OCI-LY3 (cell line): ENCODE data around the gene KLHL36.

Experiments used
- EZH2phosphoT487 ChIP-seq: fragments of 200-600 bp; shearing (Covaris generic); IDR thresholded peaks from 2 replicates; pipeline ENCODE4 v1.6.1; 2018; ENCODE audit warnings: antibody characterized with exemption, mixed run types, low read depth
- TF ChIP-seq, protein P1 (sequence below): fragments of 200-600, 300-600 bp; sonication (generic); IDR thresholded peaks from 2 replicates; pipeline ENCODE4 v1.5.1; 2014; ENCODE audit warnings: antibody characterized with exemption, low read length, low read depth

DNA sequence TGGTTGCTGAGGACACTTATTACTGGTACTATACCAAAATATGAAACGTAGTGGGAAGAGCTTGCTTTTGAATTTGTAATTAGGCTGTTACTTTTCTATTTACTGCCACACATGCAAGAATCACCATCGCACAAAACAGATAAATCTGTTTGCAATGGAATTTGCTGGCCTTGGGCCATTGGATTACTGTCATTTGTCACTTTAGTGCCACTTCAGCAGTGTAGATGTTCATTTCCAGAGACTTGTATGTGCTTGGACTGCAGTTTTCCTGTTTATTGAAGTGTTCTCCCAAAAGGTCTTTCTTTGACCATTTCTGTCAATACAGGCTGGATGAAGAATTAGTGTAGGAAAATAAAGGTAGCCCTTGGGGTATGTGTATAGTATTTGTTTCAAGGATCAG lies 55.9 kb downstream of the KLHL36 start:
- TF ChIP-seq, protein P1, sequence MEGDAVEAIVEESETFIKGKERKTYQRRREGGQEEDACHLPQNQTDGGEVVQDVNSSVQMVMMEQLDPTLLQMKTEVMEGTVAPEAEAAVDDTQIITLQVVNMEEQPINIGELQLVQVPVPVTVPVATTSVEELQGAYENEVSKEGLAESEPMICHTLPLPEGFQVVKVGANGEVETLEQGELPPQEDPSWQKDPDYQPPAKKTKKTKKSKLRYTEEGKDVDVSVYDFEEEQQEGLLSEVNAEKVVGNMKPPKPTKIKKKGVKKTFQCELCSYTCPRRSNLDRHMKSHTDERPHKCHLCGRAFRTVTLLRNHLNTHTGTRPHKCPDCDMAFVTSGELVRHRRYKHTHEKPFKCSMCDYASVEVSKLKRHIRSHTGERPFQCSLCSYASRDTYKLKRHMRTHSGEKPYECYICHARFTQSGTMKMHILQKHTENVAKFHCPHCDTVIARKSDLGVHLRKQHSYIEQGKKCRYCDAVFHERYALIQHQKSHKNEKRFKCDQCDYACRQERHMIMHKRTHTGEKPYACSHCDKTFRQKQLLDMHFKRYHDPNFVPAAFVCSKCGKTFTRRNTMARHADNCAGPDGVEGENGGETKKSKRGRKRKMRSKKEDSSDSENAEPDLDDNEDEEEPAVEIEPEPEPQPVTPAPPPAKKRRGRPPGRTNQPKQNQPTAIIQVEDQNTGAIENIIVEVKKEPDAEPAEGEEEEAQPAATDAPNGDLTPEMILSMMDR: no peak
- TF ChIP-seq EZH2phosphoT487: no peak
